Measurements from ENCODE around the gene ANKS3. TPM values are rescaled to one million over a fixed set of nuclear protein-coding genes. Genes with fewer than 3 reads are reported as not detected.

ANKS3 gene
- total and polyA plus RNA-seq, 10 of the 15 experiments (the other 5 are each of a cell fraction or from before 2014, with no cell fraction given), result 0.29 to 14.2 (median 8.5) TPM

DNA sequence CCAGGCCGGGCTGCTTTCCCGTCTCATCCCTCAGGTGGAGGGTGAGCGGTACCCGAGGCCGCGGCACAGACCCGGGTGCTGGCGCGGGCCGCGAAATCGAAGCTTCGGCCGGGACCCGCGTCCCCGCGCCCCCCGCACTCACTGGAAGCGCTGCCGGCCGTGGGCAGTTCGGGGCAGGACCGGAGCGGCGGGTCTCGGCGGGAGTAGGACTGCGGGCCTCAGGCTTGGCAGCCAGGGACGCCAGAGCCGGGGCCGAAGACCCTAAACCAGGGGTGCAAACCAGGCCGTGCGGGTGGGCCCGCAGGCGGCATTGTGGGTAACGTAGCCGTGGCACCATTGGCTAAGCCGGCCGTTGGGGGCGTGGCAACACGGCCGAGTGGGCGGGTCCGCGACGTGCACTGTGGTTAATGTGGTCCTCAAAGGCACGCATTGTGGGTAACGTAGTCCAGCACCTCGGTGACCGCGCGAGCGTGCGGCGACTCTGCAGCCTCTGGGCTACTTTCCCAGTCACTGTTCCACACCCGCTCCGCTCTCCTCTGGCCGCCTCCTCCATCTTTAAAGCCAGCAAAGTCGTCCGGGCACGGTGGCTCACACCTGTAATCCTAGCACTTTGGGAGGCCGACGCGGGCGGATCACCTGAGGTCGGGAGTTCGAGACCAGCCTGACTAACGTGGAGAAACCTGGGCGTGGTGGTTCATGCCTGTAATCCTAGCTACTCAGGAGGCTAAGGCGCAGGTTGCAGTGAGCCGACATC lies 33.0 kb upstream of the ANKS3 start, which contains the start of gene ZNF500 (continued):
- TF ChIP-seq, protein P1, sequence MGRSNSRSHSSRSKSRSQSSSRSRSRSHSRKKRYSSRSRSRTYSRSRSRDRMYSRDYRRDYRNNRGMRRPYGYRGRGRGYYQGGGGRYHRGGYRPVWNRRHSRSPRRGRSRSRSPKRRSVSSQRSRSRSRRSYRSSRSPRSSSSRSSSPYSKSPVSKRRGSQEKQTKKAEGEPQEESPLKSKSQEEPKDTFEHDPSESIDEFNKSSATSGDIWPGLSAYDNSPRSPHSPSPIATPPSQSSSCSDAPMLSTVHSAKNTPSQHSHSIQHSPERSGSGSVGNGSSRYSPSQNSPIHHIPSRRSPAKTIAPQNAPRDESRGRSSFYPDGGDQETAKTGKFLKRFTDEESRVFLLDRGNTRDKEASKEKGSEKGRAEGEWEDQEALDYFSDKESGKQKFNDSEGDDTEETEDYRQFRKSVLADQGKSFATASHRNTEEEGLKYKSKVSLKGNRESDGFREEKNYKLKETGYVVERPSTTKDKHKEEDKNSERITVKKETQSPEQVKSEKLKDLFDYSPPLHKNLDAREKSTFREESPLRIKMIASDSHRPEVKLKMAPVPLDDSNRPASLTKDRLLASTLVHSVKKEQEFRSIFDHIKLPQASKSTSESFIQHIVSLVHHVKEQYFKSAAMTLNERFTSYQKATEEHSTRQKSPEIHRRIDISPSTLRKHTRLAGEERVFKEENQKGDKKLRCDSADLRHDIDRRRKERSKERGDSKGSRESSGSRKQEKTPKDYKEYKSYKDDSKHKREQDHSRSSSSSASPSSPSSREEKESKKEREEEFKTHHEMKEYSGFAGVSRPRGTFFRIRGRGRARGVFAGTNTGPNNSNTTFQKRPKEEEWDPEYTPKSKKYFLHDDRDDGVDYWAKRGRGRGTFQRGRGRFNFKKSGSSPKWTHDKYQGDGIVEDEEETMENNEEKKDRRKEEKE (IDR thresholded peaks at IDR 0.05), result no peak
- no peak for TF ChIP-seq IRF4 (IDR thresholded peaks at IDR 0.05; ENCODE audit: low read depth, low read length)
- no peak for TF ChIP-seq SMAD1 (IDR thresholded peaks at IDR 0.05; ENCODE audit: low read depth, partially characterized antibody)
- TF ChIP-seq RCOR1 (conservative IDR thresholded peaks at IDR 0.05; ENCODE audit: low read depth, low read length), result no peak
- no peak for TF ChIP-seq KDM1A (IDR thresholded peaks at IDR 0.05; ENCODE audit: borderline replicate concordance)
- TF ChIP-seq SRF (IDR thresholded peaks at IDR 0.05; ENCODE audit: low read depth in 2 of 2, low read length in 2 of 2), result no peak
- peak; percentile 90 for TF ChIP-seq CREB1 (IDR thresholded peaks at IDR 0.05; ENCODE audit: low read depth)
- TF ChIP-seq GABPA (IDR thresholded peaks at IDR 0.05; ENCODE audit: low read depth), result no peak
- peak; percentile 91 for TF ChIP-seq CREM (IDR thresholded peaks at IDR 0.05; ENCODE audit: low read depth)
- TF ChIP-seq, protein P2, sequence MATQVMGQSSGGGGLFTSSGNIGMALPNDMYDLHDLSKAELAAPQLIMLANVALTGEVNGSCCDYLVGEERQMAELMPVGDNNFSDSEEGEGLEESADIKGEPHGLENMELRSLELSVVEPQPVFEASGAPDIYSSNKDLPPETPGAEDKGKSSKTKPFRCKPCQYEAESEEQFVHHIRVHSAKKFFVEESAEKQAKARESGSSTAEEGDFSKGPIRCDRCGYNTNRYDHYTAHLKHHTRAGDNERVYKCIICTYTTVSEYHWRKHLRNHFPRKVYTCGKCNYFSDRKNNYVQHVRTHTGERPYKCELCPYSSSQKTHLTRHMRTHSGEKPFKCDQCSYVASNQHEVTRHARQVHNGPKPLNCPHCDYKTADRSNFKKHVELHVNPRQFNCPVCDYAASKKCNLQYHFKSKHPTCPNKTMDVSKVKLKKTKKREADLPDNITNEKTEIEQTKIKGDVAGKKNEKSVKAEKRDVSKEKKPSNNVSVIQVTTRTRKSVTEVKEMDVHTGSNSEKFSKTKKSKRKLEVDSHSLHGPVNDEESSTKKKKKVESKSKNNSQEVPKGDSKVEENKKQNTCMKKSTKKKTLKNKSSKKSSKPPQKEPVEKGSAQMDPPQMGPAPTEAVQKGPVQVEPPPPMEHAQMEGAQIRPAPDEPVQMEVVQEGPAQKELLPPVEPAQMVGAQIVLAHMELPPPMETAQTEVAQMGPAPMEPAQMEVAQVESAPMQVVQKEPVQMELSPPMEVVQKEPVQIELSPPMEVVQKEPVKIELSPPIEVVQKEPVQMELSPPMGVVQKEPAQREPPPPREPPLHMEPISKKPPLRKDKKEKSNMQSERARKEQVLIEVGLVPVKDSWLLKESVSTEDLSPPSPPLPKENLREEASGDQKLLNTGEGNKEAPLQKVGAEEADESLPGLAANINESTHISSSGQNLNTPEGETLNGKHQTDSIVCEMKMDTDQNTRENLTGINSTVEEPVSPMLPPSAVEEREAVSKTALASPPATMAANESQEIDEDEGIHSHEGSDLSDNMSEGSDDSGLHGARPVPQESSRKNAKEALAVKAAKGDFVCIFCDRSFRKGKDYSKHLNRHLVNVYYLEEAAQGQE (IDR thresholded peaks at IDR 0.05; ENCODE audit: low read depth, low read length), result no peak
- TF ChIP-seq GATAD2B (conservative IDR thresholded peaks at IDR 0.05; ENCODE audit: low read depth), result peak; percentile 97
- peak; percentile 93 for TF ChIP-seq SP1 (IDR thresholded peaks at IDR 0.05; ENCODE audit: low read depth, low read length)
- TF ChIP-seq WRNIP1 (IDR thresholded peaks at IDR 0.05; ENCODE audit: borderline replicate concordance, low read depth, low read length), result no peak
- TF ChIP-seq, protein P3, sequence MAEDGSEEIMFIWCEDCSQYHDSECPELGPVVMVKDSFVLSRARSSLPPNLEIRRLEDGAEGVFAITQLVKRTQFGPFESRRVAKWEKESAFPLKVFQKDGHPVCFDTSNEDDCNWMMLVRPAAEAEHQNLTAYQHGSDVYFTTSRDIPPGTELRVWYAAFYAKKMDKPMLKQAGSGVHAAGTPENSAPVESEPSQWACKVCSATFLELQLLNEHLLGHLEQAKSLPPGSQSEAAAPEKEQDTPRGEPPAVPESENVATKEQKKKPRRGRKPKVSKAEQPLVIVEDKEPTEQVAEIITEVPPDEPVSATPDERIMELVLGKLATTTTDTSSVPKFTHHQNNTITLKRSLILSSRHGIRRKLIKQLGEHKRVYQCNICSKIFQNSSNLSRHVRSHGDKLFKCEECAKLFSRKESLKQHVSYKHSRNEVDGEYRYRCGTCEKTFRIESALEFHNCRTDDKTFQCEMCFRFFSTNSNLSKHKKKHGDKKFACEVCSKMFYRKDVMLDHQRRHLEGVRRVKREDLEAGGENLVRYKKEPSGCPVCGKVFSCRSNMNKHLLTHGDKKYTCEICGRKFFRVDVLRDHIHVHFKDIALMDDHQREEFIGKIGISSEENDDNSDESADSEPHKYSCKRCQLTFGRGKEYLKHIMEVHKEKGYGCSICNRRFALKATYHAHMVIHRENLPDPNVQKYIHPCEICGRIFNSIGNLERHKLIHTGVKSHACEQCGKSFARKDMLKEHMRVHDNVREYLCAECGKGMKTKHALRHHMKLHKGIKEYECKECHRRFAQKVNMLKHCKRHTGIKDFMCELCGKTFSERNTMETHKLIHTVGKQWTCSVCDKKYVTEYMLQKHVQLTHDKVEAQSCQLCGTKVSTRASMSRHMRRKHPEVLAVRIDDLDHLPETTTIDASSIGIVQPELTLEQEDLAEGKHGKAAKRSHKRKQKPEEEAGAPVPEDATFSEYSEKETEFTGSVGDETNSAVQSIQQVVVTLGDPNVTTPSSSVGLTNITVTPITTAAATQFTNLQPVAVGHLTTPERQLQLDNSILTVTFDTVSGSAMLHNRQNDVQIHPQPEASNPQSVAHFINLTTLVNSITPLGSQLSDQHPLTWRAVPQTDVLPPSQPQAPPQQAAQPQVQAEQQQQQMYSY (CRISPR knock-in tag; IDR thresholded peaks at IDR 0.05), result no peak
- no peak for TF ChIP-seq ZNF622 (IDR thresholded peaks at IDR 0.05)
- TF ChIP-seq KLF5 (IDR thresholded peaks at IDR 0.05; ENCODE audit: partially characterized antibody), result peak; percentile 51
- no peak for TF ChIP-seq JUND (IDR thresholded peaks at IDR 0.05; ENCODE audit: low read depth, low read length)
- TF ChIP-seq STAT3 (IDR thresholded peaks at IDR 0.05; ENCODE audit: low read depth, low read length), result no peak
- no peak for TF ChIP-seq NFYA (IDR thresholded peaks at IDR 0.05; ENCODE audit: borderline replicate concordance, low read depth, low read length)
- no peak for TF ChIP-seq POLR2AphosphoS2 (IDR thresholded peaks at IDR 0.05; ENCODE audit: low read depth, low read length)
- peak; percentile 61; the same call in 1 of the 2 replicates for TF ChIP-seq RFX5 (IDR thresholded peaks at IDR 0.05; ENCODE audit: low read depth, low read length)
- peak; percentile 88 for TF ChIP-seq TARDBP (IDR thresholded peaks at IDR 0.05; ENCODE audit: borderline replicate concordance)
